Measurements from ENCODE around the gene RPP25L. TPM values are rescaled to one million over a fixed set of nuclear protein-coding genes. Genes with fewer than 3 reads are reported as not detected.

The RPP25L gene
- total RNA-seq, 1 donor from 2014 or later: 16.2 TPM

- no peaks in the 10 kb centered on the region for H3K4me1 Mint-ChIP-seq (ENCODE audit: unreplicated experiment)
- DNase-seq (ENCODE audit: extremely low spot score, unreplicated experiment): no peak
- H3K9me3 Mint-ChIP-seq (ENCODE audit: unreplicated experiment): peaks cover 5% of the 10 kb centered on the region
- no peak for TF ChIP-seq CTCF (IDR thresholded peaks at IDR 0.05)
- H3K27me3 Mint-ChIP-seq (ENCODE audit: unreplicated experiment): peaks cover 42% of the 10 kb centered on the region
- H3K27ac Mint-ChIP-seq (ENCODE audit: unreplicated experiment): no peak overlapping the region
- peaks cover 4% of the 10 kb centered on the region for H3K36me3 Mint-ChIP-seq (ENCODE audit: unreplicated experiment)
- no peak overlapping the region for H3K4me3 Mint-ChIP-seq (ENCODE audit: unreplicated experiment)
Observed at GRCh38 chr9:34566322-34566721, 45.6 kb downstream of the RPP25L start.

- Mint-ChIP-seq H3K9me3 (ENCODE audit: unreplicated experiment) (peaks cover 5% of the 10 kb centered on the region), H3K36me3 (ENCODE audit: unreplicated experiment) (peaks cover 4% of the 10 kb centered on the region), H3K4me3 (ENCODE audit: unreplicated experiment) (no peak overlapping the region), H3K27ac (ENCODE audit: unreplicated experiment) (no peak overlapping the region), H3K4me1 (ENCODE audit: unreplicated experiment) (peaks cover 1% of the 10 kb centered on the region), H3K27me3 (ENCODE audit: unreplicated experiment) (peaks cover 42% of the 10 kb centered on the region)
- TF ChIP-seq CTCF (IDR thresholded peaks at IDR 0.05): no peak
- DNase-seq (ENCODE audit: extremely low spot score, unreplicated experiment): no peak
Observed at GRCh38 chr9:34565856-34566255, 46.0 kb downstream of the RPP25L start.

GRCh38 chr9:34564617-34565016 lies 47.3 kb downstream of the RPP25L start:
- Mint-ChIP-seq H3K9me3 (ENCODE audit: unreplicated experiment) (peaks cover 5% of the 10 kb centered on the region), H3K27ac (ENCODE audit: unreplicated experiment) (no peak overlapping the region), H3K4me1 (ENCODE audit: unreplicated experiment) (peaks cover 9% of the 10 kb centered on the region), H3K4me3 (ENCODE audit: unreplicated experiment) (no peak overlapping the region), H3K36me3 (ENCODE audit: unreplicated experiment) (peaks cover 4% of the 10 kb centered on the region), H3K27me3 (ENCODE audit: unreplicated experiment) (peaks cover 38% of the 10 kb centered on the region)
- TF ChIP-seq CTCF (IDR thresholded peaks at IDR 0.05): no peak
- no peak for DNase-seq (ENCODE audit: extremely low spot score, unreplicated experiment)

GRCh38 chr9:34563262-34563661 lies 48.6 kb downstream of the RPP25L start:
- H3K27me3 Mint-ChIP-seq (ENCODE audit: unreplicated experiment): peaks cover 38% of the 10 kb centered on the region
- no peak for DNase-seq (ENCODE audit: extremely low spot score, unreplicated experiment)
- peaks cover 5% of the 10 kb centered on the region for H3K9me3 Mint-ChIP-seq (ENCODE audit: unreplicated experiment)
- no peak for TF ChIP-seq CTCF (IDR thresholded peaks at IDR 0.05)
- H3K36me3 Mint-ChIP-seq (ENCODE audit: unreplicated experiment): peaks cover 4% of the 10 kb centered on the region
- no peak overlapping the region for H3K4me3 Mint-ChIP-seq (ENCODE audit: unreplicated experiment)
- peaks cover 18% of the 10 kb centered on the region for H3K4me1 Mint-ChIP-seq (ENCODE audit: unreplicated experiment)
- H3K27ac Mint-ChIP-seq (ENCODE audit: unreplicated experiment): no peak overlapping the region

GRCh38 chr9:34562135-34562745 lies 49.7 kb downstream of the RPP25L start:
- peaks cover 5% of the 10 kb centered on the region for H3K9me3 Mint-ChIP-seq (ENCODE audit: unreplicated experiment)
- H3K27me3 Mint-ChIP-seq (ENCODE audit: unreplicated experiment): peaks cover 31% of the 10 kb centered on the region
- peak; percentile 48 for TF ChIP-seq CTCF (IDR thresholded peaks at IDR 0.05)
- H3K4me1 Mint-ChIP-seq (ENCODE audit: unreplicated experiment): peaks cover 18% of the 10 kb centered on the region
- H3K4me3 Mint-ChIP-seq (ENCODE audit: unreplicated experiment): no peak overlapping the region
- no peak overlapping the region for H3K27ac Mint-ChIP-seq (ENCODE audit: unreplicated experiment)
- DNase-seq (ENCODE audit: extremely low spot score, unreplicated experiment): no peak
- peaks cover 4% of the 10 kb centered on the region for H3K36me3 Mint-ChIP-seq (ENCODE audit: unreplicated experiment)

Data from osteocyte (in vitro differentiated cells).